ENCODE results near the gene CABP2. TPM values are rescaled to one million over a fixed set of nuclear protein-coding genes. Genes with fewer than 3 reads are reported as not detected.

CABP2 gene
- total RNA-seq, 4 donors from 2014 or later: not detected

DNA sequence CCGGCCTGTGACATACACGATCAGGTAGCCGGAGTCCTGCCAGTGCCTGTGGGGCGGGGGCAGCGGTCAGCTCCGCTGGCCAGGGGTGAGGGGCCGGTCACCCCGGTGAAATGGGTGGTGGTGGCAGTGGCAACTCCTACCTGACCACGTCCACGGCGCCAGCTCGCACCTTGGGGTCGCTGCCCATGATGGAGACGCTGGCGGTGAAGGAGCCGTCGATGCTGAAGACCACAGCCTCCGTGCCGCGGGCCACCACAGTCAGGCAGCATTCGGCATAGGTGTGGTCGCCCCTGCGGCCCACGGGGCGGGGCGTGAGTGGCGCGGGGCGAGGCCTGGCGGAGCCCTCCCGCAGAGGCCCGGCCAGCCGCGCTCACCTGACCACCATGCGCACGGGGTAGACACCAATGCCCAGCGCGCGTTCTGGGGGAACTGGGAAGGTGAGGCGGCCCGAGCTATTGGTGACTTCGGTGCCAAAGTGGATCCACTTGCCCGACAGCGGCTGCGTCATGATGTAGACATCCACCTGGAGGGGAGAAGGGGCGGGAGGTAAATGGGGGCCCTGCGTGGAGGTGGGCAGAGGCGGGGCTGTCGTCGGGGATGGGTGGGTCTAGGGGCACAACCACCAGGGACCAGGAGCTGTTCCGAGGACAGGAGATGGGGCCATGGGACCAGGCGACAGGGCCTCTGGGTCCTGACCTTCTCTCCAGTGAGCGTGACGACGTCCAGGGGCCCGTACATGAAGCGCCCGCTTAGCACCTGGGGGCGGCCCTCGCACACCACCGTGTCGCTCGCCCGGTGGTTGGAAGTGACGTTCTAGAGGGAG lies 29.5 kb downstream of the CABP2 start:
- in situ Hi-C loops (cut with MboI; ENCODE audit: low sequenced_read_pairs in 4 of 4) (no loop called here), intact Hi-C loops (cut with DNase I; ENCODE audit: low total_unique reads) (no loop called here)
- H3K27me3 ChIP-seq: no peaks in the 10 kb centered on the region
- TF ChIP-seq, protein P1, sequence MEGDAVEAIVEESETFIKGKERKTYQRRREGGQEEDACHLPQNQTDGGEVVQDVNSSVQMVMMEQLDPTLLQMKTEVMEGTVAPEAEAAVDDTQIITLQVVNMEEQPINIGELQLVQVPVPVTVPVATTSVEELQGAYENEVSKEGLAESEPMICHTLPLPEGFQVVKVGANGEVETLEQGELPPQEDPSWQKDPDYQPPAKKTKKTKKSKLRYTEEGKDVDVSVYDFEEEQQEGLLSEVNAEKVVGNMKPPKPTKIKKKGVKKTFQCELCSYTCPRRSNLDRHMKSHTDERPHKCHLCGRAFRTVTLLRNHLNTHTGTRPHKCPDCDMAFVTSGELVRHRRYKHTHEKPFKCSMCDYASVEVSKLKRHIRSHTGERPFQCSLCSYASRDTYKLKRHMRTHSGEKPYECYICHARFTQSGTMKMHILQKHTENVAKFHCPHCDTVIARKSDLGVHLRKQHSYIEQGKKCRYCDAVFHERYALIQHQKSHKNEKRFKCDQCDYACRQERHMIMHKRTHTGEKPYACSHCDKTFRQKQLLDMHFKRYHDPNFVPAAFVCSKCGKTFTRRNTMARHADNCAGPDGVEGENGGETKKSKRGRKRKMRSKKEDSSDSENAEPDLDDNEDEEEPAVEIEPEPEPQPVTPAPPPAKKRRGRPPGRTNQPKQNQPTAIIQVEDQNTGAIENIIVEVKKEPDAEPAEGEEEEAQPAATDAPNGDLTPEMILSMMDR (IDR thresholded peaks at IDR 0.05 in 4 of 5, conservative IDR thresholded peaks at IDR 0.05 in 1 of 5): no peak
- no peak for TF ChIP-seq POLR2A (IDR thresholded peaks at IDR 0.05)
- H3K27ac ChIP-seq: no peak overlapping the region
- H3K9me3 ChIP-seq: no peaks in the 10 kb centered on the region
- no peak overlapping the region for H3K4me3 ChIP-seq
- ATAC-seq (no peak), DNase-seq (no peak)
- H3K4me1 ChIP-seq: no peaks in the 10 kb centered on the region
- H3K36me3 ChIP-seq: peaks cover 0 to 14% of the 10 kb centered on the region in 2 donors

DNA sequence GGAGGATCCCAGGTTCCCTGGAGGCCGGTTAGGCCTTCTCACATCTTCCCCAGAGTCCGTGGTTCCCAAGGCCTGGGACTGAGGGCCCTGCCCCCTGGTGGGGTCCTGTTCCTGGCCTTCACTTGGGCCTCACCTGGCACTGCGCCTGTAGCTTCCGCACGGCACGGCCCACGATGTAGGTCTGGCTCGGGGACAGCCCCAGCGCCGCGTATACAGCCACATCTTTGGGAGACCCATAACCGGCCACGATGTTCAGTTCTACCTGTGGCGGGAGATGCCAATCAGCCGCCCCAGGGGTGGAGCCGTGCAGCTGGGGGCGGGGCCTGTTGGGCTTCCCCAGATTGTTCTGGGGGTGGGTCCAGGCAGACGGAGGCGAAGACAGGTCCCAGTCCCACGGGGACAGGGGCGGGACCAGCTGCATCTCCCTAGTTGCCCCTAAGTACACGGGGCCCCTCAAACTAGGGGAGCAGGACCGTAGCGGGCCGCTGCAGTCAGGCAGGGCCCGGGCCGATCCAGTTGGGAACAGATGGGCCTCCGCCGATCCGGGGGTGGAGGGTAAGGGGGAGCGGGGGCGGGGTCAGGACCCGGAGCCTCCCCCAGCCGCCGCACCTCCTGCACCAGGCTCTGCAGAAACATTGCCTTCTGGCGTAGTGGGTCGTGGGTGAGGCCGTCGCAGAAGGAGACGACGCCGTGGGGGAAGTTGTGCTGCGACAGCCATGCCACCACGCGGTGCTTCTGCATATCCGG lies 30.3 kb downstream of the CABP2 start:
- no peaks in the 10 kb centered on the region for H3K4me1 ChIP-seq
- no peak for ATAC-seq
- no peaks in the 10 kb centered on the region for H3K9me3 ChIP-seq
- intact Hi-C loops (cut with DNase I; ENCODE audit: low total_unique reads) (no loop called here), in situ Hi-C loops (cut with MboI; ENCODE audit: low sequenced_read_pairs in 4 of 4) (no loop called here)
- no peak overlapping the region for H3K4me3 ChIP-seq
- TF ChIP-seq POLR2A (IDR thresholded peaks at IDR 0.05): no peak
- TF ChIP-seq, protein P1 (IDR thresholded peaks at IDR 0.05 in 4 of 5, conservative IDR thresholded peaks at IDR 0.05 in 1 of 5): no peak
- peaks cover 0 to 15% of the 10 kb centered on the region in 2 donors for H3K36me3 ChIP-seq
- no peaks in the 10 kb centered on the region for H3K27me3 ChIP-seq
- DNase-seq: no peak
- H3K27ac ChIP-seq: no peak overlapping the region

DNA sequence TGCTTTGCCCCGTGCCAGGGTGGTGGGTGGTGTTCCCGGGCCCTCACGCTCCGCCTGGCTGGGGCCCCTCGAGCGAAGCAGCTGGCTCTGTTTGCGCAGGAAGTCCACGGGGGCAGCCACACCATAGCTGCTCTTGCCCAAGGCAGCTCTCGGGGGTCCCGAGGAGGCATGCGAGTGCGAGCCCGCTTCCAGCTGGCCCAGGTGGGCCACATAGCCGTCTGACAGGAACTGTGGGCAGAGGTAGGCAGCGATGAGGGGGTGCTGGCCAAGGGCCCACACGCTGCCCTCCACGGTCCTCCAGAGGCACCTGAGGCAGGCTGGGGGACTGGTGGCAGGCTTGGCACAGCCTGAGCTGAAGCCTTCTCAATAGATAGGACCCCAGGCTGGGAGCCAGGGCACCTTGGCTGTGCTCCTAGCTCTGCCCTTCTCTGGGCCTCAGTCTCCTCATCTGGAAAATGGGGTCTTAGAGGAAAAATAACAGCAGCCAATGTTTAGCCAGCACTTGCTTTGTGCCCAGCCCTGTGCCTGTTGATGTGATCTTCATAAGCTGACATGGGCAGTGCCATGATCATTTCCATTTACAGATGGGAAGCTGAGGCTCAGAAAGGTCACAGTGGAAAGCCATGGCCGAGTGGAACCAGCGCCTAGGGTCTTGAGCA lies 31.0 kb downstream of the CABP2 start:
- intact Hi-C loops (cut with DNase I; ENCODE audit: low total_unique reads) (no loop called here), in situ Hi-C loops (cut with MboI; ENCODE audit: low sequenced_read_pairs in 4 of 4) (no loop called here)
- no peaks in the 10 kb centered on the region for H3K9me3 ChIP-seq
- no peak overlapping the region for H3K4me3 ChIP-seq
- no peak overlapping the region for H3K27ac ChIP-seq
- no peak for TF ChIP-seq POLR2A (IDR thresholded peaks at IDR 0.05)
- TF ChIP-seq, protein P1 (IDR thresholded peaks at IDR 0.05 in 4 of 5, conservative IDR thresholded peaks at IDR 0.05 in 1 of 5): no peak
- ATAC-seq (no peak), DNase-seq (no peak)
- no peaks in the 10 kb centered on the region for H3K4me1 ChIP-seq
- peaks cover 0 to 22% of the 10 kb centered on the region in 2 donors for H3K36me3 ChIP-seq
- no peaks in the 10 kb centered on the region for H3K27me3 ChIP-seq

DNA sequence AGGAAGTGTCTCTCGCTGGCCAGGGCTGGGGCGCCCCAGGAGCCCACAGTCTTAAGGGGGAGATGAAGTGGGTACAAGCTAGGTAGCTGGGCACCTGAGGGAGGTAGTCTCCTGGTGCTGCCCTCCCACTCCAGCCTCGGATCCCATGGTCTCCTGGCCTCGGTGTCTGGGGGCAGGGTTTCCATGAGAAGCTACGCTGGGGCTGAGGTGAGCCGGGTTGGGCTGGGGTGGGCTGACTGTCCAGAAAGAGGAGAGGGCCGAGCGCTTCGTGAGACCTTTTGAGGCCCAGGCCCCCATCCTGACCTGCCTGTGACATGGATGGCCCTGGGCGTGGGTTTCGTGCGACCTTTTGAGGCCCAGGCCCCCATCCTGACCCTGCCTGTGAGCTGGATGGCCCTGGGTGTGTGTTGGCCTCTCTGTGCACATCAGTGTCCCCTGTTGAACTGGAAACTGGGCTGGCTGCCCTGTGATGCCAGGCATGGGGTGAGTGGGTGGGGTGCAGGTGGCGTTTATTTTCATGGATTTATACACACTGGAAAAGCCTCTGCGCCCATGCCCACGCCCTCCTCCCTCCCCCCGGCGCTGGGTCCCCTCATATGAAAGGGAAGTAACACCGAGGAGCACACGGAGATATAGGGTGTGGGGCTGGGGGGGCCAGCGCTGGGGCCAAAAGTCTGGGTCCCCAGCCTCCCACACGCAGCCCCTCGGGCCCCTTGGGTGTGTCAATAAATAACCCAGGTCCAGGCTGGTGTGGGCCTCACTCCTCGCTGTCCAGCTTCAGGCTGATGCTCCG lies 31.8 kb downstream of the CABP2 start:
- in situ Hi-C loops (cut with MboI; ENCODE audit: low sequenced_read_pairs in 4 of 4) (no loop called here), intact Hi-C loops (cut with DNase I; ENCODE audit: low total_unique reads) (no loop called here)
- peaks cover 0 to 26% of the 10 kb centered on the region in 2 donors for H3K36me3 ChIP-seq
- no peaks in the 10 kb centered on the region for H3K27me3 ChIP-seq
- ATAC-seq (no peak), DNase-seq (no peak)
- no peaks in the 10 kb centered on the region for H3K4me1 ChIP-seq
- H3K27ac ChIP-seq: no peak overlapping the region
- H3K9me3 ChIP-seq: no peaks in the 10 kb centered on the region
- H3K4me3 ChIP-seq: no peak overlapping the region
- TF ChIP-seq, protein P1 (IDR thresholded peaks at IDR 0.05 in 4 of 5, conservative IDR thresholded peaks at IDR 0.05 in 1 of 5): no peak
- TF ChIP-seq POLR2A (IDR thresholded peaks at IDR 0.05): no peak
